WTC11 (cell line): ENCODE measurements around the gene ATP5ME. TPM values are rescaled to one million over a fixed set of nuclear protein-coding genes. Genes with fewer than 3 reads are reported as not detected.

Source experiments
- ATAC-seq: fragments of 200-7000 bp; cut with Tn5 transposase; 2 replicates; pipeline ENCODE4 v1.10.0; 2021; ENCODE audit warnings: mild to moderate bottlenecking, moderate library complexity
- CTCF ChIA-PET: fragments of 300-600 bp; sonication (Branson Sonifier 250); formaldehyde crosslinking; loops from one replicate; lab custom pipeline; 2021; ENCODE audit warnings: antibody characterized with exemption; lab: Charles Lee
- POLR2A ChIA-PET: fragments of 350-600 bp; sonication (Branson Sonifier 250); formaldehyde crosslinking; loops from one replicate; lab custom pipeline; 2021; ENCODE audit warnings: antibody characterized with exemption; lab: Charles Lee
- DNase-seq: peaks from one replicate; pipeline ENCODE4 v3.0.0; 2021; ENCODE audit warnings: low spot score
- H3K27ac Mint-ChIP-seq: 2 replicates; pipeline ENCODE4 v1.8.0; 2021; ENCODE audit warnings: mixed read lengths
- H3K27me3 Mint-ChIP-seq: 2 replicates; pipeline ENCODE4 v1.8.0; 2021; ENCODE audit warnings: low read depth, mild to moderate bottlenecking, moderate library complexity, mixed read lengths
- H3K36me3 Mint-ChIP-seq: 2 replicates; pipeline ENCODE4 v1.8.0; 2021; ENCODE audit warnings: mixed read lengths
- H3K4me1 Mint-ChIP-seq: 2 replicates; pipeline ENCODE4 v1.8.0; 2022; ENCODE audit warnings: mixed read lengths
- H3K4me3 Mint-ChIP-seq: 2 replicates; pipeline ENCODE4 v1.8.0; 2021; ENCODE audit warnings: mild to moderate bottlenecking, moderate library complexity, mixed read lengths
- H3K9me3 Mint-ChIP-seq: 2 replicates; pipeline ENCODE4 v1.8.0; 2021; ENCODE audit warnings: mixed read lengths
- ATF3 ChIP-seq: sonication (generic); formaldehyde crosslinking; conservative IDR thresholded peaks from 2 replicates; pipeline ENCODE4 v1.8.1; 2022; ENCODE audit warnings: mild to moderate bottlenecking, missing genetic modification reagents
- CREB1 ChIP-seq: sonication (generic); formaldehyde crosslinking; IDR thresholded peaks from 2 replicates; pipeline ENCODE4 v1.8.0; 2023; ENCODE audit warnings: mild to moderate bottlenecking, missing genetic modification reagents
- CREM ChIP-seq: sonication (generic); formaldehyde crosslinking; IDR thresholded peaks from 2 replicates; pipeline ENCODE4 v1.8.1; 2022; ENCODE audit warnings: mild to moderate bottlenecking, missing genetic modification reagents, moderate library complexity
- CTCF ChIP-seq: fragments of 200-600 bp; IDR thresholded peaks from 2 replicates; pipeline ENCODE4 v1.8.0; 2022; ENCODE audit warnings: antibody characterized with exemption
- FOXP4 ChIP-seq: sonication (generic); formaldehyde crosslinking; IDR thresholded peaks from 2 replicates; pipeline ENCODE4 v1.8.0; 2022; ENCODE audit warnings: mild to moderate bottlenecking, missing genetic modification reagents
- GABPB1 ChIP-seq: sonication (generic); formaldehyde crosslinking; IDR thresholded peaks from 2 replicates; pipeline ENCODE4 v1.8.1; 2023; ENCODE audit warnings: mild to moderate bottlenecking, missing genetic modification reagents
- GTF2I ChIP-seq: fragments of 250-450 bp; sonication (Bioruptor Pico); conservative IDR thresholded peaks from 2 replicates; pipeline ENCODE4 v1.4.0; 2021; ENCODE audit warnings: mild to moderate bottlenecking
- HMGXB4 ChIP-seq: sonication (generic); formaldehyde crosslinking; IDR thresholded peaks from 2 replicates; pipeline ENCODE4 v1.8.1; 2023; ENCODE audit warnings: mild to moderate bottlenecking, moderate library complexity, missing genetic modification reagents
- NFATC4 ChIP-seq: fragments of 250-450 bp; sonication (Bioruptor Pico); IDR thresholded peaks from 2 replicates; pipeline ENCODE4 v1.9.0; 2021; ENCODE audit warnings: mild to moderate bottlenecking
- PRRX2 ChIP-seq: fragments of 250-450 bp; sonication (Bioruptor Pico); IDR thresholded peaks from 2 replicates; pipeline ENCODE4 v1.8.0; 2021; ENCODE audit warnings: mild to moderate bottlenecking
- SOX15 ChIP-seq: fragments of 250-450 bp; sonication (Bioruptor Pico); IDR thresholded peaks from 2 replicates; pipeline ENCODE4 v1.9.0; 2021; ENCODE audit warnings: mild to moderate bottlenecking
- SP1 ChIP-seq: sonication (generic); formaldehyde crosslinking; conservative IDR thresholded peaks from 2 replicates; pipeline ENCODE4 v1.8.1; 2022; ENCODE audit warnings: missing genetic modification reagents
- TEAD1 ChIP-seq: sonication (generic); formaldehyde crosslinking; IDR thresholded peaks from 2 replicates; pipeline ENCODE4 v1.8.0; 2022; ENCODE audit warnings: mild to moderate bottlenecking, missing genetic modification reagents
- ZBTB21 ChIP-seq: sonication (generic); formaldehyde crosslinking; IDR thresholded peaks from 2 replicates; pipeline ENCODE4 v1.8.1; 2023; ENCODE audit warnings: mild to moderate bottlenecking, missing genetic modification reagents, borderline replicate concordance
- ZNF219 ChIP-seq: sonication (generic); formaldehyde crosslinking; IDR thresholded peaks from 2 replicates; pipeline ENCODE4 v1.8.0; 2023; ENCODE audit warnings: missing genetic modification reagents, mild to moderate bottlenecking, borderline replicate concordance
- total RNA-seq: library from RNA; stranded (reverse); gene quantifications from 3 replicates; pipeline ENCODE4 v1.2.3, GENCODE V29; 2021

ATP5ME gene
- total RNA-seq, 1 experiment from 2014 or later, result 468 TPM

GRCh38 chr4:684623-685327 lies 10.7 kb upstream of the ATP5ME start:
- H3K36me3 Mint-ChIP-seq, result no peaks in the 10 kb centered on the region
- no peak overlapping the region for H3K4me3 Mint-ChIP-seq
- no peak for TF ChIP-seq CREB1 (CRISPR knock-in tag)
- 0 out of 2 replicates have a peak, but pooled peaks have one; percentile 12 for TF ChIP-seq ATF3 (CRISPR knock-in tag)
- DNase-seq (no peak), ATAC-seq (no peak)
- no peak overlapping the region for H3K27ac Mint-ChIP-seq
- POLR2A ChIA-PET, result no interaction called here
- CTCF ChIA-PET, result interaction anchor here (0.8 to 3.5 kb wide), 24 partner anchors 8 to 317 kb away, joined by 3 to 67 read pairs (median 7); partner anchors contain the start of genes ATP5ME, MYL5, PCGF3 and PDE6B
- peaks cover 13% of the 10 kb centered on the region; the same call in 1 of the 2 replicates for H3K4me1 Mint-ChIP-seq
- H3K27me3 Mint-ChIP-seq, result no peaks in the 10 kb centered on the region; the same call in 1 of the 2 replicates
- H3K9me3 Mint-ChIP-seq, result no peaks in the 10 kb centered on the region

GRCh38 chr4:683982-684622 lies 10.0 kb upstream of the ATP5ME start:
- H3K27me3 Mint-ChIP-seq, result no peaks in the 10 kb centered on the region; the same call in 1 of the 2 replicates
- DNase-seq, result peak; percentile 89
- CTCF ChIA-PET, result interaction anchor here (0.5 to 3.5 kb wide), 46 partner anchors 8 to 502 kb away, joined by 3 to 67 read pairs (median 5); partner anchors contain the start of genes ATP5ME, GAK, MYL5 and PCGF3
- TF ChIP-seq CREM (CRISPR knock-in tag) (no peak), PRRX2 (no peak), GTF2I (CRISPR knock-in tag) (no peak), ZNF219 (CRISPR knock-in tag) (no peak), HMGXB4 (0 out of 2 replicates have a peak, but pooled peaks have one; percentile 38), FOXP4 (CRISPR knock-in tag) (no peak), NFATC4 (0 out of 2 replicates have a peak, but pooled peaks have one; percentile 36), GABPB1 (CRISPR knock-in tag) (0 out of 2 replicates have a peak, but pooled peaks have one; percentile 25), CTCF (peak; percentile 89), TEAD1 (CRISPR knock-in tag) (no peak), ZBTB21 (CRISPR knock-in tag) (no peak), SP1 (CRISPR knock-in tag) (peak; percentile 66), SOX15 (no peak)
- TF ChIP-seq, all 79 proteins: peak for 5
- no peak overlapping the region for H3K27ac Mint-ChIP-seq
- H3K4me3 Mint-ChIP-seq, result no peak overlapping the region
- H3K36me3 Mint-ChIP-seq, result no peaks in the 10 kb centered on the region
- POLR2A ChIA-PET, result no interaction called here
- ATAC-seq, result peak; percentile 61
- H3K9me3 Mint-ChIP-seq, result no peaks in the 10 kb centered on the region
- H3K4me1 Mint-ChIP-seq, result peaks cover 9% of the 10 kb centered on the region; the same call in 1 of the 2 replicates
